Measurements from ENCODE around the gene POP7. TPM values are rescaled to one million over a fixed set of nuclear protein-coding genes. Genes with fewer than 3 reads are reported as not detected.

POP7 gene
- total RNA-seq, 2 donors from 2014 or later, result 19.6 to 21.0 TPM

- ATAC-seq (ENCODE audit: insufficient number of reproducible peaks, low FRiP score, low read depth), result no peak
- TF ChIP-seq CTCF (IDR thresholded peaks at IDR 0.05), result no peak
- Histone ChIP-seq H3K4me3 (no peak overlapping the region), H3K27me3 (replicated peaks; ENCODE audit: insufficient read depth) (no peaks in the 10 kb centered on the region), H3K36me3 (no peaks in the 10 kb centered on the region), H3K9me3 (no peaks in the 10 kb centered on the region), H3K27ac (no peak overlapping the region), H3K4me1 (ENCODE audit: control insufficient read depth in 1 of 2, low read depth in 2 of 2) (no peaks in the 10 kb centered on the region)
- no peak for DNase-seq (ENCODE audit: low spot score)
Observed at GRCh38 chr7:100753750-100754149, 47.8 kb downstream of the POP7 start.

Other genes with a start within 250 kb of the POP7 start
- not detected for gene SPACDR, start 241.9 kb upstream of the POP7 start, total RNA-seq
- gene TSC22D4, start 226.9 kb upstream of the POP7 start, total RNA-seq, result 10 to 100 TPM; 25.7 to 45.5 TPM
- gene NYAP1, start 222.2 kb upstream of the POP7 start, total RNA-seq, result under 1 TPM; 0.92 to 0.95 TPM
- gene AGFG2, start 166.9 kb upstream of the POP7 start, total RNA-seq, result 10 to 100 TPM; 39.4 to 51.6 TPM
- gene SAP25, start 132.2 kb upstream of the POP7 start, total RNA-seq, result 1 to 10 TPM in 1 of 2 donors, under 1 TPM in 1; 0.81 to 1.1 TPM
- gene LRCH4, start 120.0 kb upstream of the POP7 start, total RNA-seq, result 100 to 1,000 TPM in 1 of 2 donors, 10 to 100 TPM in 1; 99.8 to 131 TPM
- gene FBXO24, start 119.8 kb upstream of the POP7 start, total RNA-seq, result not detected
- gene PCOLCE, start 103.8 kb upstream of the POP7 start, total RNA-seq, result 100 to 1,000 TPM; 130 to 140 TPM
- gene MOSPD3, start 93.6 kb upstream of the POP7 start, total RNA-seq, result 10 to 100 TPM in 1 of 2 donors, 1 to 10 TPM in 1; 9.2 to 29.6 TPM
- 1 to 10 TPM in 1 of 2 donors, under 1 TPM in 1; 0.35 to 1.9 TPM for gene TFR2, start 64.6 kb upstream of the POP7 start, total RNA-seq
- not detected for gene ACTL6B, start 49.7 kb upstream of the POP7 start, total RNA-seq
- gene GNB2, start 32.4 kb upstream of the POP7 start, total RNA-seq, result 100 to 1,000 TPM; 176 to 255 TPM
- gene GIGYF1, start 11.9 kb upstream of the POP7 start, total RNA-seq, result 10 to 100 TPM; 35.7 to 40.7 TPM
- not detected for gene EPO, start 14.3 kb downstream of the POP7 start, total RNA-seq
- gene ZAN, start 27.5 kb downstream of the POP7 start, total RNA-seq, result not detected
- gene EPHB4, start 121.4 kb downstream of the POP7 start, total RNA-seq, result 10 to 100 TPM; 20.5 to 29.4 TPM
- gene SLC12A9, start 146.6 kb downstream of the POP7 start, total RNA-seq, result 10 to 100 TPM; 20.0 to 25.2 TPM
- 100 to 1,000 TPM in 1 of 2 donors, 10 to 100 TPM in 1; 71.9 to 103 TPM for gene TRIP6, start 161.3 kb downstream of the POP7 start, total RNA-seq
- 100 to 1,000 TPM; 109 TPM for gene SRRT, start 169.0 kb downstream of the POP7 start, total RNA-seq
- 1 to 10 TPM; 2.7 to 4.1 TPM for gene UFSP1, start 183.6 kb downstream of the POP7 start, total RNA-seq
- gene ACHE, start 189.8 kb downstream of the POP7 start, total RNA-seq, result 1 to 10 TPM; 3.7 to 5.1 TPM
- under 1 TPM in 1 of 2 donors, not detected in 1; 0.49 TPM for gene MUC3A, start 243.4 kb downstream of the POP7 start, total RNA-seq